T-helper 2 cell treated with Interferon-gamma antibody and Interleukin-4, amounts not matched to agents 5 μg/mL and 100 μg/mL, for 36 hours (primary cell): ENCODE data around the gene C3orf18.
A peak's percentile ranks its signal among the peaks of the same experiment; 100 is the strongest.

ENCODE experiments used
- DNase-seq: peaks from one replicate; pipeline ENCODE4 v3.0.0; 2021; ENCODE audit warnings: low spot score
- H3K27ac Mint-ChIP-seq: one replicate; pipeline ENCODE4 v1.8.0; 2021; ENCODE audit warnings: mild to moderate bottlenecking, mixed read lengths
- H3K27me3 Mint-ChIP-seq: one replicate; pipeline ENCODE4 v1.8.0; 2021; ENCODE audit warnings: low read depth, mixed read lengths
- H3K36me3 Mint-ChIP-seq: one replicate; pipeline ENCODE4 v1.8.0; 2021; ENCODE audit warnings: low read depth, mixed read lengths
- H3K4me1 Mint-ChIP-seq: one replicate; pipeline ENCODE4 v1.8.0; 2021; ENCODE audit warnings: low read depth, mixed read lengths
- H3K4me3 Mint-ChIP-seq: one replicate; pipeline ENCODE4 v1.8.0; 2022; ENCODE audit warnings: mild to moderate bottlenecking, moderate library complexity, mixed read lengths
- H3K9me3 Mint-ChIP-seq: one replicate; pipeline ENCODE4 v1.8.0; 2021; ENCODE audit warnings: mixed read lengths

The C3orf18 gene

GRCh38 chr3:50567386-50568167 is at the start of gene C3orf18:
Gene C3orf18 (minus strand): TSS chr3:50567747. CDS start chr3:50565699, 2,048 bp downstream.
- Mint-ChIP-seq H3K27me3 (no peaks in the 10 kb centered on the region), H3K9me3 (no peaks in the 10 kb centered on the region), H3K36me3 (peaks cover 32% of the 10 kb centered on the region), H3K27ac (peak within 1 kb of the TSS; percentile 96), H3K4me3 (peak within 1 kb of the TSS; percentile 98), H3K4me1 (peaks cover 53% of the 10 kb centered on the region)
- peak; percentile 96 for DNase-seq

DNA sequence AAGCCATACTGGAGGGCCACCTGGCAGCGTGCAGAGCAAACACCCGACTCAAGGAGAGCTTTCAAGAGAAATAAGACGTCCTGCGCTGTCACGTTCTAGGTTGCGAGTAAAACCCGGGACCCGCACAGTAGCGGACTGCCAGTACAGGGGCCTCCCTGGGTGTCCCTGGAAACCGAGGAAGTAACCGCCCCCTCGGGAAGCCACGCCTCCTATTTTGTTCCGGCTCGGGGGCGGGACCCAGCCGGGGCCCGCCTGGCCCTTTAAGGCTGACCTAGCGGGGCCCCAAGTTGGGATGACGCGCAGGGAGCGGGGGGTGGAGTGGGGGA is 49.2 kb upstream of the C3orf18 start:
- H3K9me3 Mint-ChIP-seq, result no peaks in the 10 kb centered on the region
- peaks cover 52% of the 10 kb centered on the region for H3K36me3 Mint-ChIP-seq
- peak overlapping the region; percentile 85 for H3K4me3 Mint-ChIP-seq
- H3K27me3 Mint-ChIP-seq, result peaks cover 2% of the 10 kb centered on the region
- peaks cover 60% of the 10 kb centered on the region for H3K4me1 Mint-ChIP-seq
- peak; percentile 96 for DNase-seq
- H3K27ac Mint-ChIP-seq, result peak overlapping the region; percentile 81

- peak overlapping the region; percentile 81 for H3K27ac Mint-ChIP-seq
- peaks cover 60% of the 10 kb centered on the region for H3K4me1 Mint-ChIP-seq
- peaks cover 56% of the 10 kb centered on the region for H3K36me3 Mint-ChIP-seq
- H3K9me3 Mint-ChIP-seq, result no peaks in the 10 kb centered on the region
- H3K27me3 Mint-ChIP-seq, result peaks cover 2% of the 10 kb centered on the region
- peak; percentile 79 for DNase-seq
- peak overlapping the region; percentile 85 for H3K4me3 Mint-ChIP-seq
Measured at GRCh38 chr3:50616003-50616769, 48.6 kb upstream of the C3orf18 start.

GRCh38 chr3:50615190-50615589 is 47.6 kb upstream of the C3orf18 start:
- H3K27me3 Mint-ChIP-seq, result peaks cover 2% of the 10 kb centered on the region
- H3K36me3 Mint-ChIP-seq, result peaks cover 56% of the 10 kb centered on the region
- peak overlapping the region; percentile 85 for H3K4me3 Mint-ChIP-seq
- H3K27ac Mint-ChIP-seq, result peak overlapping the region; percentile 81
- H3K4me1 Mint-ChIP-seq, result peaks cover 50% of the 10 kb centered on the region
- DNase-seq, result no peak
- H3K9me3 Mint-ChIP-seq, result no peaks in the 10 kb centered on the region

GRCh38 chr3:50612970-50613846 is 45.7 kb upstream of the C3orf18 start:
- Mint-ChIP-seq H3K27ac (peak overlapping the region; percentile 97), H3K4me1 (peaks cover 40% of the 10 kb centered on the region), H3K4me3 (peak overlapping the region; percentile 99), H3K27me3 (peaks cover 2% of the 10 kb centered on the region), H3K9me3 (no peaks in the 10 kb centered on the region), H3K36me3 (peaks cover 60% of the 10 kb centered on the region)
- no peak for DNase-seq

DNA sequence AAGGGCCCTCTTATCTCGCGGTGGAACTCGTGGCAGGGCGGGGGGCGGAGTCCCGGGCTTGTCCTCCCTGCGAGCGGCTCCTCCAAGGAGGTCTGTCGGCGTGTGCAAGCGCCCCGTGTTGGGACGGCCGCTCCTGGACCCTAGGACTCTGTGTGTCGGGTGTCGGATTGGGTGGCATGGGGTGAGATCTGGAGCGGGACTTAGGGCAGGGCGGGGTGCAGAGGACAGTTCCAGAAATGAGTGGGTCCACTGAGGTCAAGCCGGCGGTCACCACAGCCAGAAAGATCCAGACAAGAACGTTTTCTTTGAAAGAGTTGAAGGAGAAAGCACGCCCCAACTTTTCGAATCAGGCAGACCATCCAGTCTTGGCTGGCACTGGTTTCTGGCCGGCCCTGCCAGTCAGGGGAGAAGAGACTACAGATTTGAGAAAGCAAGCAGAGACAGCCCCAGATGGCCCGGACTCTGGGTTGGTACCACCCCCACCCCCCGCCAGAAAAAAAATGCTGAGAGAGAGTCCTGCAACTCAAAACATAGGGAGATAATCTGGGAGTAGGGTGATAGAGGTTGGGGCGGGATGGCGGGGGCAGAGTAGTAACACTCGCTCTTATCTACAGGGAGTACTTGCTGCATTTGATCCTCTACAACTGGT is 44.8 kb upstream of the C3orf18 start:
- no peak for DNase-seq
- peak overlapping the region; percentile 97 for H3K27ac Mint-ChIP-seq
- H3K4me1 Mint-ChIP-seq, result peaks cover 40% of the 10 kb centered on the region
- peaks cover 2% of the 10 kb centered on the region for H3K27me3 Mint-ChIP-seq
- H3K4me3 Mint-ChIP-seq, result peak overlapping the region; percentile 99
- H3K9me3 Mint-ChIP-seq, result no peaks in the 10 kb centered on the region
- H3K36me3 Mint-ChIP-seq, result peaks cover 64% of the 10 kb centered on the region

DNA sequence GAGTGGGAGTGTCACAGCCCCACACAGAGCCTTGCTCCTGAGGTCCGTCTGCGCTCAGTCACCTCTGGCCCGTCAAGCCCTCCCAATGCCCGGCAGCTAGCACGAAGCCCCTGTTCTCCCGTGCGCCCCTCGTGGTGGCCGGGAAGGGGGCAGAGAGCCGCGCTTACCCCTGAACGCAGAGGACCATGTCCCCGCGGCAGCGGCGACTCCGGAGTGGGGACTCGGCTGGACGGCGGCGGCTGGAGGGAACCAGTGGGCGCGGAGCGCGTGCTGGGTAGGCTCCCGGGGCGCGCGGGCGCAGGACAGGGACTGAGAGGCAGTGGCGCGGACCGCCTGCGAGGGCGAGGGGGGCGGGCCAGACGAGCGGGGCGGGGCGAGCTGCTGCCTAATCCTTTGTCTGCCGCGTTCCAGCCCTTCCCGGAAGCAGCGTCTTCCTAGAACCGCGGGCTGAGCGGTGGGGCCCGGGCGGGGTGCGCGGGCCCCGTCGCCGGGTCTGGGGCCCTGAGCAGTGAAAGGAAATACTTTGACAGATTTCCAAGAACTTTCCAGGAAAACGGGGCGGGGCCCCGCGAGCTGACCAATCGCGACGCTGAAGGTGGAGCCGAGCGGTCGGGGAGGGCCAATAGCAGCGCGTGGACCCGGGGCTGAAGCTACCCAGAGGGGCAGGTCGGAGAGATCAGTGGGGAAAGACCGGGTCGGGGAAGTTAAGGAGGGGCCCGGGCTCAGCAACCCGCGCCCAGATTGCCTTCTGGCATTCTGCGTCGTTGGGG is 44.1 kb upstream of the C3orf18 start, which contains the start of gene CISH:
TSS of gene CISH (minus strand) at position 311 of the 770 bp plus-strand sequence. CDS start at position 187, 124 bp downstream.
- H3K4me3 Mint-ChIP-seq, result peak within 1 kb of the TSS; percentile 99
- peaks cover 71% of the 10 kb centered on the region for H3K36me3 Mint-ChIP-seq
- peaks cover 42% of the 10 kb centered on the region for H3K4me1 Mint-ChIP-seq
- peak within 1 kb of the TSS; percentile 97 for H3K27ac Mint-ChIP-seq
- no peaks in the 10 kb centered on the region for H3K9me3 Mint-ChIP-seq
- H3K27me3 Mint-ChIP-seq, result peaks cover 2% of the 10 kb centered on the region
- DNase-seq, result peak; percentile 100

- Mint-ChIP-seq H3K4me3 (peak overlapping the region; percentile 99), H3K4me1 (peaks cover 38% of the 10 kb centered on the region), H3K27ac (peak overlapping the region; percentile 96), H3K27me3 (peaks cover 2% of the 10 kb centered on the region), H3K36me3 (peaks cover 77% of the 10 kb centered on the region), H3K9me3 (no peaks in the 10 kb centered on the region)
- no peak for DNase-seq
Measured at GRCh38 chr3:50610992-50611463, 43.5 kb upstream of the C3orf18 start.

- Mint-ChIP-seq H3K27ac (peak overlapping the region; percentile 96), H3K27me3 (peaks cover 2% of the 10 kb centered on the region), H3K4me3 (peak overlapping the region; percentile 99), H3K4me1 (peaks cover 38% of the 10 kb centered on the region), H3K9me3 (no peaks in the 10 kb centered on the region), H3K36me3 (peaks cover 84% of the 10 kb centered on the region)
- no peak for DNase-seq
Measured at GRCh38 chr3:50610181-50610971, 42.8 kb upstream of the C3orf18 start.

DNA sequence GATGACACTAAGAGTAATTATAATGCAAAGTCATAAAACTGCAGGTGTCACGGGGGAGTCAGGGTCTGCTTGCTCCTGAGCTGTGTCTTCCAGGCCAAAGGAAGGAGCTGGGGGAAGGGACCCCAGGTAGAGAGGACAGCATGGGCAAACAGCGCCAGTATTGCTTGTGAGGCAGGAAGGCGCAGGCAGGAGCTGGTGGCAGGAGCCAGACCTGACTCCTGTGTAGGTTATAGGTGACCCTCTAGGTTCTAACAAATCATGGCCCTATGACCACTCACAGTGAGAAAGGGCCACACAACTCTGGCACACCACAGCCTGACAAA is 42.2 kb upstream of the C3orf18 start:
- no peaks in the 10 kb centered on the region for H3K9me3 Mint-ChIP-seq
- peak overlapping the region; percentile 96 for H3K27ac Mint-ChIP-seq
- H3K4me3 Mint-ChIP-seq, result peak overlapping the region; percentile 99
- H3K4me1 Mint-ChIP-seq, result peaks cover 39% of the 10 kb centered on the region
- H3K27me3 Mint-ChIP-seq, result peaks cover 2% of the 10 kb centered on the region
- H3K36me3 Mint-ChIP-seq, result peaks cover 90% of the 10 kb centered on the region
- no peak for DNase-seq

DNA sequence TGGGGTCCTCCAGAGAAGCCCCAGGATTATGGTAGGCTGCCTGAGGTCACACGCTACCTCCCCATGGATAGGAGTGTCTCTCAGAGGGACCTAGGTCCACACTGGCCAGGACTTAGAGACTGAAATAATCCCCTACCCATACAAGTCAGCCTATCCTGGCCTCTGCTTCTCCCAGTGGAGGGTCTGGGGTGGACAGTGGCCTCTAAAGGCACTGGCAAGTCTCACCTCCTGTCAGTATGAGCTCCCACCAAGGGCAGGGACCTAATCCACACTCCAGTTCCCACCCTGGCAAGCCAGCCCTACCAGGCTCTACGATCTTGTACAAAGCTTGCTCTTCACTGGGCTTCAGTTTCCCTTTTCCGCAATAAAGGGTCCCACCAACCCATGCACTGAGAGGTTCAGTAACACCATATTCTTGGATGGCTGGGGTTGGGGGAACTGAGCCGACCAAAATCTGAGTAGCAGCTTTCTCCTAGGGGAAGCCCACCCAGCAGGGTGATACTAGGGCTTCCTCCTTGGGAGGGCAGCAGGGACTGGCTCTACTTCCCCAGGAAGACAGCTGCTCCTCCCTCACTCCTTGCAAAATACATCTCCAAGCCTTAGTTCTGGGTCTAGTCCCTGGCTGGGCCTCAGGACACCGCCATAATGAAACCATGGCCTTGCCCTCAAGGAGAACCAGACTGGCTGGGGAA is 41.7 kb upstream of the C3orf18 start:
- Mint-ChIP-seq H3K4me1 (peaks cover 38% of the 10 kb centered on the region), H3K27ac (peak overlapping the region; percentile 96), H3K4me3 (peak overlapping the region; percentile 99), H3K9me3 (no peaks in the 10 kb centered on the region), H3K27me3 (peaks cover 2% of the 10 kb centered on the region), H3K36me3 (peaks cover 92% of the 10 kb centered on the region)
- DNase-seq, result no peak

GRCh38 chr3:50608278-50608677 is 40.7 kb upstream of the C3orf18 start:
- H3K9me3 Mint-ChIP-seq, result no peaks in the 10 kb centered on the region
- peak overlapping the region; percentile 96 for H3K27ac Mint-ChIP-seq
- peaks cover 40% of the 10 kb centered on the region for H3K4me1 Mint-ChIP-seq
- no peak for DNase-seq
- H3K36me3 Mint-ChIP-seq, result peaks cover 93% of the 10 kb centered on the region
- H3K27me3 Mint-ChIP-seq, result peaks cover 2% of the 10 kb centered on the region
- H3K4me3 Mint-ChIP-seq, result peak overlapping the region; percentile 99
